ENCODE data around the gene ARID1B. TPM values are rescaled to one million over a fixed set of nuclear protein-coding genes. Genes with fewer than 3 reads are reported as not detected.

ARID1B gene
- total RNA-seq, 4 donors from 2014 or later: 87.1 to 194 (median 115) TPM

GRCh38 chr6:157065366-157065765, 288.2 kb downstream of the ARID1B start:
- in situ Hi-C loops (cut with MboI; ENCODE audit: low pct_ligation_motif_present in 1 of 4, low pct_unique_long_range_greater_than_20kb in 1 of 4, low sequenced_read_pairs in 3 of 4) (no loop called here), intact Hi-C loops (cut with DNase I; ENCODE audit: low total_unique reads) (no loop called here)
- 96 to 100% methylated on average over 5 of the region's 5 CpGs for WGBS, 2 donors (ENCODE audit: low coverage in 1 of 2)
- Histone ChIP-seq H3K9me3 (no peaks in the 10 kb centered on the region), H3K36me3 (no peaks in the 10 kb centered on the region), H3K27ac (no peak overlapping the region), H3K4me1 (peaks cover 5 to 23% (median 9%) of the 10 kb centered on the region in 4 donors), H3K27me3 (no peaks in the 10 kb centered on the region), H3K4me3 (no peak overlapping the region)
- no peak for DNase-seq
- TF ChIP-seq CTCF (IDR thresholded peaks at IDR 0.05): no peak
- no peak for TF ChIP-seq EP300 (IDR thresholded peaks at IDR 0.05; ENCODE audit: low read depth)
- TF ChIP-seq POLR2A (IDR thresholded peaks at IDR 0.05): no peak
- no peak for TF ChIP-seq POLR2AphosphoS5 (IDR thresholded peaks at IDR 0.05)

- Histone ChIP-seq H3K27ac (no peak overlapping the region), H3K27me3 (no peaks in the 10 kb centered on the region), H3K36me3 (no peaks in the 10 kb centered on the region), H3K4me1 (peaks cover 5 to 26% (median 9%) of the 10 kb centered on the region in 4 donors), H3K9me3 (no peaks in the 10 kb centered on the region), H3K4me3 (no peak overlapping the region)
- no peak for DNase-seq
- intact Hi-C loops (cut with DNase I; ENCODE audit: low total_unique reads): no loop called here
- TF ChIP-seq POLR2AphosphoS5 (IDR thresholded peaks at IDR 0.05) (no peak), POLR2A (IDR thresholded peaks at IDR 0.05) (no peak)
- in situ Hi-C loops (cut with MboI; ENCODE audit: low pct_ligation_motif_present in 1 of 4, low pct_unique_long_range_greater_than_20kb in 1 of 4, low sequenced_read_pairs in 3 of 4): no loop called here
- 73 to 76% methylated on average over 3 to 6 of the region's 6 CpGs for WGBS, 2 donors (ENCODE audit: low coverage in 1 of 2)
Observed at GRCh38 chr6:157066781-157067491, 289.8 kb downstream of the ARID1B start.

- 92 to 97% methylated on average over 6 to 8 of the region's 8 CpGs for WGBS, 2 donors (ENCODE audit: low coverage in 1 of 2)
- intact Hi-C loops (cut with DNase I; ENCODE audit: low total_unique reads): no loop called here
Observed at GRCh38 chr6:157067507-157067906, 290.3 kb downstream of the ARID1B start.

GRCh38 chr6:157068691-157069324, 291.6 kb downstream of the ARID1B start:
- WGBS, 2 donors (ENCODE audit: low coverage in 1 of 2): 44 to 53% methylated on average over 7 of the region's 7 CpGs
- H3K4me1 ChIP-seq: peaks cover 5 to 26% (median 9%) of the 10 kb centered on the region in 4 donors
- intact Hi-C loops (cut with DNase I; ENCODE audit: low total_unique reads): no loop called here

More at GRCh38 chr6:157067507-157067906, 290.3 kb downstream of the ARID1B start:
- H3K36me3 ChIP-seq: no peaks in the 10 kb centered on the region
- H3K27me3 ChIP-seq: no peaks in the 10 kb centered on the region
- H3K27ac ChIP-seq: no peak overlapping the region
- peaks cover 5 to 26% (median 9%) of the 10 kb centered on the region in 4 donors for H3K4me1 ChIP-seq
- in situ Hi-C loops (cut with MboI; ENCODE audit: low pct_ligation_motif_present in 1 of 4, low pct_unique_long_range_greater_than_20kb in 1 of 4, low sequenced_read_pairs in 3 of 4): no loop called here
- no peaks in the 10 kb centered on the region for H3K9me3 ChIP-seq
- no peak overlapping the region for H3K4me3 ChIP-seq
- TF ChIP-seq POLR2A (IDR thresholded peaks at IDR 0.05) (no peak), EP300 (IDR thresholded peaks at IDR 0.05; ENCODE audit: low read depth) (no peak), CTCF (IDR thresholded peaks at IDR 0.05) (no peak), POLR2AphosphoS5 (IDR thresholded peaks at IDR 0.05) (no peak)
- no peak for DNase-seq

More at GRCh38 chr6:157068691-157069324, 291.6 kb downstream of the ARID1B start:
- no peaks in the 10 kb centered on the region for H3K36me3 ChIP-seq
- no peaks in the 10 kb centered on the region for H3K9me3 ChIP-seq
- no peak for DNase-seq
- no peak overlapping the region for H3K27ac ChIP-seq
- H3K4me3 ChIP-seq: no peak overlapping the region
- TF ChIP-seq EP300 (IDR thresholded peaks at IDR 0.05; ENCODE audit: low read depth) (no peak), POLR2A (IDR thresholded peaks at IDR 0.05) (no peak), CTCF (IDR thresholded peaks at IDR 0.05) (no peak), POLR2AphosphoS5 (IDR thresholded peaks at IDR 0.05) (no peak)
- in situ Hi-C loops (cut with MboI; ENCODE audit: low pct_ligation_motif_present in 1 of 4, low pct_unique_long_range_greater_than_20kb in 1 of 4, low sequenced_read_pairs in 3 of 4): no loop called here
- no peaks in the 10 kb centered on the region for H3K27me3 ChIP-seq

Measured in transverse colon (tissue), 4 donors.